Measurements from ENCODE around the gene MICAL3. TPM values are rescaled to one million over a fixed set of nuclear protein-coding genes. Genes with fewer than 3 reads are reported as not detected.

MICAL3 gene
- total and polyA plus RNA-seq, 2 experiments from 2014 or later, result 6.1 to 25.1 TPM

GRCh38 chr22:17832665-17833064, 191.7 kb downstream of the MICAL3 start:
- Histone ChIP-seq H3K4me1 (ENCODE audit: insufficient read depth) (peaks cover 14% of the 10 kb centered on the region), H3K27ac (no peak overlapping the region), H4K20me1 (ENCODE audit: insufficient read depth) (no peaks in the 10 kb centered on the region), H3K9me3 (ENCODE audit: low read depth) (no peaks in the 10 kb centered on the region), H3F3A (ENCODE audit: insufficient read depth) (peaks cover 14% of the 10 kb centered on the region), H3K9ac (0 out of 2 replicates have a peak overlapping the region, but pooled peaks have one; percentile 61), H3K79me2 (ENCODE audit: insufficient read depth) (no peaks in the 10 kb centered on the region), H3K27me3 (replicated peaks; ENCODE audit: insufficient read depth) (no peaks in the 10 kb centered on the region), H3K9me2 (ENCODE audit: insufficient read depth) (no peaks in the 10 kb centered on the region), H3K4me2 (ENCODE audit: unreplicated experiment) (no peak overlapping the region), H3K36me3 (ENCODE audit: low read depth) (peaks cover 3% of the 10 kb centered on the region; the same call in 1 of the 2 replicates), H3K4me3 (no peak overlapping the region), H2AFZ (no peak overlapping the region)
- TF ChIP-seq EZH2 (IDR thresholded peaks at IDR 0.05; ENCODE audit: insufficient read depth, poor library complexity, severe bottlenecking) (no peak), EZH2phosphoT487 (IDR thresholded peaks at IDR 0.05; ENCODE audit: insufficient read depth, low read depth) (no peak)
- WGBS, 2 experiments (ENCODE audit: low coverage in 1 of 2, low lambda C conversion rate in 2 of 2, missing lambda C conversion rate in 2 of 2), result 66 to 79% methylated on average over 10 of the region's 10 CpGs
- no peak for DNase-seq
- in situ Hi-C loops (cut with MboI), result no loop called here

- H3K9me2 ChIP-seq (ENCODE audit: insufficient read depth), result no peaks in the 10 kb centered on the region
- H3K27me3 ChIP-seq (replicated peaks; ENCODE audit: insufficient read depth), result no peaks in the 10 kb centered on the region
- H3F3A ChIP-seq (ENCODE audit: insufficient read depth), result peaks cover 14% of the 10 kb centered on the region
- no peaks in the 10 kb centered on the region for H3K9me3 ChIP-seq (ENCODE audit: low read depth)
- peak overlapping the region; percentile 63 for H2AFZ ChIP-seq
- peak overlapping the region; percentile 18 for H3K4me2 ChIP-seq (ENCODE audit: unreplicated experiment)
- H3K27ac ChIP-seq, result peak overlapping the region; percentile 45
- no peaks in the 10 kb centered on the region for H4K20me1 ChIP-seq (ENCODE audit: insufficient read depth)
- no peaks in the 10 kb centered on the region; the same call in 1 of the 2 replicates for H3K36me3 ChIP-seq (ENCODE audit: low read depth)
- no peaks in the 10 kb centered on the region for H3K79me2 ChIP-seq (ENCODE audit: insufficient read depth)
- WGBS, 2 experiments (ENCODE audit: low coverage in 1 of 2, low lambda C conversion rate in 2 of 2, missing lambda C conversion rate in 2 of 2), result 24 to 25% methylated on average over 17 of the region's 17 CpGs
- peaks cover 14% of the 10 kb centered on the region for H3K4me1 ChIP-seq (ENCODE audit: insufficient read depth)
- peak overlapping the region; percentile 32; the same call in 1 of the 2 replicates for H3K4me3 ChIP-seq
- in situ Hi-C loops (cut with MboI), result no loop called here
- no peak for TF ChIP-seq EZH2 (IDR thresholded peaks at IDR 0.05; ENCODE audit: insufficient read depth, poor library complexity, severe bottlenecking)
- no peak for TF ChIP-seq EZH2phosphoT487 (IDR thresholded peaks at IDR 0.05; ENCODE audit: insufficient read depth, low read depth)
- H3K9ac ChIP-seq, result peak overlapping the region; percentile 61
- peak; percentile 67 for DNase-seq
Measured at GRCh38 chr22:17831501-17832251, 192.7 kb downstream of the MICAL3 start.

- Histone ChIP-seq H3K27me3 (replicated peaks; ENCODE audit: insufficient read depth) (no peaks in the 10 kb centered on the region), H3K27ac (no peak overlapping the region), H2AFZ (no peak overlapping the region), H3K9me2 (ENCODE audit: insufficient read depth) (no peaks in the 10 kb centered on the region), H3F3A (ENCODE audit: insufficient read depth) (peaks cover 14% of the 10 kb centered on the region), H3K9ac (no peak overlapping the region), H3K4me2 (ENCODE audit: unreplicated experiment) (no peak overlapping the region), H3K36me3 (ENCODE audit: low read depth) (no peaks in the 10 kb centered on the region; the same call in 1 of the 2 replicates), H3K4me1 (ENCODE audit: insufficient read depth) (peaks cover 14% of the 10 kb centered on the region), H4K20me1 (ENCODE audit: insufficient read depth) (no peaks in the 10 kb centered on the region), H3K79me2 (ENCODE audit: insufficient read depth) (no peaks in the 10 kb centered on the region), H3K9me3 (ENCODE audit: low read depth) (no peaks in the 10 kb centered on the region), H3K4me3 (no peak overlapping the region)
- WGBS, 2 experiments (ENCODE audit: low coverage in 1 of 2, low lambda C conversion rate in 2 of 2, missing lambda C conversion rate in 2 of 2), result 44 to 45% methylated on average over 31 of the region's 31 CpGs
- peak; percentile 88 for DNase-seq
- in situ Hi-C loops (cut with MboI), result no loop called here
- TF ChIP-seq EZH2 (IDR thresholded peaks at IDR 0.05; ENCODE audit: insufficient read depth, poor library complexity, severe bottlenecking), result no peak
- no peak for TF ChIP-seq EZH2phosphoT487 (IDR thresholded peaks at IDR 0.05; ENCODE audit: insufficient read depth, low read depth)
Measured at GRCh38 chr22:17830043-17830961, 194.1 kb downstream of the MICAL3 start.

GRCh38 chr22:17829695-17830042, 194.7 kb downstream of the MICAL3 start:
- H4K20me1 ChIP-seq (ENCODE audit: insufficient read depth), result no peaks in the 10 kb centered on the region
- no peak overlapping the region for H3K4me3 ChIP-seq
- H2AFZ ChIP-seq, result no peak overlapping the region
- no peak overlapping the region for H3K9ac ChIP-seq
- no peak for TF ChIP-seq EZH2 (IDR thresholded peaks at IDR 0.05; ENCODE audit: insufficient read depth, poor library complexity, severe bottlenecking)
- no peak for TF ChIP-seq EZH2phosphoT487 (IDR thresholded peaks at IDR 0.05; ENCODE audit: insufficient read depth, low read depth)
- peaks cover 14% of the 10 kb centered on the region for H3K4me1 ChIP-seq (ENCODE audit: insufficient read depth)
- no peak overlapping the region for H3K27ac ChIP-seq
- H3K9me2 ChIP-seq (ENCODE audit: insufficient read depth), result no peaks in the 10 kb centered on the region
- no peaks in the 10 kb centered on the region for H3K27me3 ChIP-seq (replicated peaks; ENCODE audit: insufficient read depth)
- no peak overlapping the region for H3K4me2 ChIP-seq (ENCODE audit: unreplicated experiment)
- no peaks in the 10 kb centered on the region for H3K79me2 ChIP-seq (ENCODE audit: insufficient read depth)
- 83% methylated on average over 5 of the region's 5 CpGs for WGBS, 2 experiments (ENCODE audit: low coverage in 1 of 2, low lambda C conversion rate in 2 of 2, missing lambda C conversion rate in 2 of 2)
- peaks cover 14% of the 10 kb centered on the region for H3F3A ChIP-seq (ENCODE audit: insufficient read depth)
- no peaks in the 10 kb centered on the region; the same call in 1 of the 2 replicates for H3K36me3 ChIP-seq (ENCODE audit: low read depth)
- in situ Hi-C loops (cut with MboI), result no loop called here
- no peaks in the 10 kb centered on the region for H3K9me3 ChIP-seq (ENCODE audit: low read depth)
- no peak for DNase-seq

Data from GM23248 (cell line).